Measurements from ENCODE around the gene JAK1. TPM values are rescaled to one million over a fixed set of nuclear protein-coding genes. Genes with fewer than 3 reads are reported as not detected.

JAK1 gene
- total and polyA plus RNA-seq, 9 of the 15 experiments (the other 6 are each of a cell fraction or from before 2014, with no cell fraction given) = 9.7 to 44.1 (median 42.5) TPM

- ATAC-seq (no peak), FAIRE-seq (no peak), DNase-seq (ENCODE audit: extremely low read depth in 1 of 4, low spot score in 3 of 4) (no peak)
- Histone ChIP-seq H3K9ac (ENCODE audit: insufficient read depth in 1 of 2, low read depth in 2 of 2, low read length in 2 of 2) (no peak overlapping the region), H3K9me3 (replicated peaks; ENCODE audit: control insufficient read depth, insufficient read depth, low read depth, low read length) (no peaks in the 10 kb centered on the region), H3K9me1 (ENCODE audit: control insufficient read depth, insufficient read depth, low read length) (no peaks in the 10 kb centered on the region), H4K20me1 (replicated peaks; ENCODE audit: control insufficient read depth, insufficient read depth, low read length) (peaks cover 16% of the 10 kb centered on the region; the same call in 1 of the 2 replicates), H3K79me2 (ENCODE audit: control insufficient read depth, insufficient read depth, low read length) (peaks cover 84% of the 10 kb centered on the region), H3K4me3 (no peak overlapping the region), H3K4me2 (ENCODE audit: insufficient read depth, low read length) (no peak overlapping the region), H3K27ac (ENCODE audit: extremely low read depth, low read depth, low read length) (no peak overlapping the region), H3K4me1 (replicated peaks in 1 of 2; ENCODE audit: control insufficient read depth in 2 of 2, insufficient read depth in 2 of 2, low read length in 2 of 2) (peaks cover 4 to 32% of the 10 kb centered on the region in 2 experiments), H3K36me3 (ENCODE audit: control insufficient read depth, insufficient read depth, low read length) (no peaks in the 10 kb centered on the region; the same call in 2 of the 3 replicates), H3K27me3 (ENCODE audit: control insufficient read depth in 2 of 2, insufficient read depth in 2 of 2, low read length in 2 of 2) (no peaks in the 10 kb centered on the region), H2AFZ (ENCODE audit: low read depth, low read length) (no peak overlapping the region)
- ChIA-PET POLR2A (interaction anchor here (0.8 to 2.5 kb wide), 6 partner anchors 10 to 64 kb away, joined by 3 to 12 read pairs (median 4); no protein-coding TSS in a partner anchor), CTCF (ENCODE audit: low intra/inter-chr PET ratio) (no interaction called here)
- in situ Hi-C loops (cut with MboI) = no loop called here
- no TSS peak for BruUV-seq (replicated peaks)
- WGBS (ENCODE audit: insufficient coverage, low coverage, missing lambda C conversion rate) = 65% methylated on average over 7 of the region's 7 CpGs
- intact Hi-C loops (cut with micrococcal nuclease) = loop anchor here (10.0 kb wide), 1 partner anchor 278 kb away; no protein-coding TSS in a partner anchor
- TF ChIP-seq NFYB (IDR thresholded peaks at IDR 0.05; ENCODE audit: extremely low read depth, insufficient read length) (no peak), USF1 (CRISPR knock-in tag; IDR thresholded peaks at IDR 0.05) (no peak), BCLAF1 (IDR thresholded peaks at IDR 0.05; ENCODE audit: borderline replicate concordance in 1 of 2, control insufficient read depth in 1 of 2, low read depth in 2 of 2, low read length in 1 of 2) (no peak), ZBTB7A (IDR thresholded peaks at IDR 0.05; ENCODE audit: borderline replicate concordance, control insufficient read depth, low read depth, low read length) (no peak), ZNF785 (CRISPR knock-in tag; IDR thresholded peaks at IDR 0.05) (no peak), ZNF174 (CRISPR knock-in tag; IDR thresholded peaks at IDR 0.05) (no peak), ETS2 (tag; IDR thresholded peaks at IDR 0.05; ENCODE audit: borderline replicate concordance, poor library complexity, severe bottlenecking) (no peak), HMG20A (CRISPR knock-in tag; conservative IDR thresholded peaks at IDR 0.05) (no peak), ZNF398 (CRISPR knock-in tag; IDR thresholded peaks at IDR 0.05) (no peak), BRD4 (IDR thresholded peaks at IDR 0.05) (no peak), AFF1 (IDR thresholded peaks at IDR 0.05; ENCODE audit: low read depth in 1 of 2, partially characterized antibody in 2 of 2) (no peak), DIDO1 (tag; IDR thresholded peaks at IDR 0.05; ENCODE audit: low read depth) (no peak)
Observed at GRCh38 chr1:64962441-64962840, 3.9 kb downstream of the JAK1 start.

Measured in K562 (cell line).